K562 (cell line): ENCODE results near the gene ADAM15. TPM values are rescaled to one million over a fixed set of nuclear protein-coding genes. Genes with fewer than 3 reads are reported as not detected.

Source experiments
- BRD4 ChIP-seq: fragments of 200-600 bp; sonication (generic); IDR thresholded peaks from 2 replicates; pipeline ENCODE4 v1.6.1; 2017; ENCODE audit warnings: inconsistent platforms
- CBFA2T2 ChIP-seq: fragments of 450-650 bp; conservative IDR thresholded peaks from 2 replicates; pipeline ENCODE4 v1.6.1; 2017; ENCODE audit warnings: mild to moderate bottlenecking
- ELF1 ChIP-seq: fragments of 200-800 bp; sonication (Bioruptor generic); IDR thresholded peaks from 2 replicates; pipeline ENCODE4 v1.6.1; 2016; ENCODE audit warnings: missing genetic modification characterization, missing compliant biosample characterization
- FOXK2 ChIP-seq, 2 experiments: fragments of 450-650 bp; IDR thresholded peaks in 1 of 2; conservative IDR thresholded peaks in 1 of 2; 2 replicates each; pipeline ENCODE4 v1.6.1; 2016; ENCODE audit warnings: low read depth in 2 of 2, mild to moderate bottlenecking in 1 of 2
- HDAC2 ChIP-seq: fragments of 450-650 bp; IDR thresholded peaks from 2 replicates; pipeline ENCODE4 v1.6.1; 2016; ENCODE audit warnings: mild to moderate bottlenecking
- HINFP ChIP-seq: fragments of 450-650 bp; conservative IDR thresholded peaks from 2 replicates; pipeline ENCODE4 v1.6.1; 2016; ENCODE audit warnings: missing genetic modification characterization, low read depth, mild to moderate bottlenecking, control low read depth, missing compliant biosample characterization
- ILK ChIP-seq: fragments of 450-650 bp; IDR thresholded peaks from 2 replicates; pipeline ENCODE4 v1.6.1; 2016; ENCODE audit warnings: missing genetic modification characterization, low read depth, mild to moderate bottlenecking, missing compliant biosample characterization, moderate library complexity, borderline replicate concordance
- LARP7 ChIP-seq: fragments of 450-650 bp; IDR thresholded peaks from 2 replicates; pipeline ENCODE4 v1.6.1; 2016
- NCOA2 ChIP-seq, 2 experiments: fragments of 450-650 bp; IDR thresholded peaks; 2 replicates each; pipeline ENCODE4 v1.6.1; 2018; ENCODE audit warnings: mild to moderate bottlenecking in 2 of 2, moderate library complexity in 1 of 2; ENCODE audit not compliant: partially characterized antibody in 2 of 2
- NELFE ChIP-seq: IDR thresholded peaks from 2 replicates; pipeline ENCODE4 v1.6.1; 2011; ENCODE audit warnings: mild to moderate bottlenecking; ENCODE audit not compliant: insufficient read depth, insufficient read length
- NONO ChIP-seq, 2 experiments: fragments of 200-400 bp in 1 of 2; fragments of 450-650 bp in 1 of 2; formaldehyde crosslinking in 1 of 2; IDR thresholded peaks; 2 replicates each; pipeline ENCODE4 v1.6.1; 2017; ENCODE audit warnings: low read depth in 2 of 2, mild to moderate bottlenecking in 2 of 2, moderate library complexity in 2 of 2, low read length in 1 of 2
- RBM14 ChIP-seq: fragments of 200-400 bp; formaldehyde crosslinking; IDR thresholded peaks from 2 replicates; pipeline ENCODE4 v1.6.1; 2018; ENCODE audit warnings: low read depth, mild to moderate bottlenecking, low read length, moderate library complexity, borderline replicate concordance; ENCODE audit not compliant: insufficient read depth
- RBM25 ChIP-seq: fragments of 200-400 bp; formaldehyde crosslinking; IDR thresholded peaks from 2 replicates; pipeline ENCODE4 v1.6.1; 2018; ENCODE audit warnings: low read length, low read depth, moderate library complexity; ENCODE audit not compliant: severe bottlenecking
- RCOR1 ChIP-seq, 2 experiments: IDR thresholded peaks; 2 replicates each; pipeline ENCODE4 v1.6.1; 2012; ENCODE audit warnings: low read depth in 2 of 2, low read length in 2 of 2, borderline replicate concordance in 1 of 2, improper control_type of control experiment in 1 of 2
- SIN3A ChIP-seq, 2 experiments: fragments of 150-350 bp in 1 of 2; IDR thresholded peaks; 2 replicates each; pipeline ENCODE4 v1.6.1; 2011 to 2016; ENCODE audit warnings: borderline replicate concordance in 2 of 2, low read depth in 2 of 2, low read length in 2 of 2, mild to moderate bottlenecking in 2 of 2, moderate library complexity in 2 of 2; ENCODE audit not compliant: control insufficient read depth in 1 of 2
- U2AF2 ChIP-seq: fragments of 200-400 bp; formaldehyde crosslinking; optimal IDR thresholded peaks from 2 replicates; pipeline ENCODE3; 2017; ENCODE audit warnings: low read depth, mild to moderate bottlenecking, low read length
- ZNF133 ChIP-seq: fragments of 250-450 bp; sonication (Bioruptor Pico); IDR thresholded peaks from 2 replicates; pipeline ENCODE4 v1.4.0; 2020; ENCODE audit warnings: mild to moderate bottlenecking
- ZNF347 ChIP-seq: fragments of 450-650 bp; formaldehyde crosslinking; IDR thresholded peaks from 2 replicates; pipeline ENCODE4 v1.4.0; 2020; ENCODE audit warnings: low read depth, mild to moderate bottlenecking, moderate library complexity
- ZNF766 ChIP-seq: fragments of 200-800 bp; sonication (Bioruptor generic); conservative IDR thresholded peaks from 2 replicates; pipeline ENCODE4 v1.6.1; 2016; ENCODE audit warnings: missing genetic modification characterization, missing compliant biosample characterization
- ZNF785 ChIP-seq: fragments of 250-450 bp; sonication (Bioruptor Pico); IDR thresholded peaks from 2 replicates; pipeline ENCODE4 v1.4.0; 2020; ENCODE audit warnings: mild to moderate bottlenecking
- polyA plus RNA-seq, 8 experiments: library from polyadenylated mRNA; depleted of rRNA in 4 of 8; stranded (reverse) in 5 of 8; unstranded in 3 of 8; fragments of >200 nt; fragmentation: Nextera tagmentation in 2 of 8; fragmentation: Illumina TruSeq in 1 of 8; extraction: Ambion mirVana in 2 of 8; extraction: Trizol in 1 of 8; gene quantifications; 2 replicates each; pipeline versions ENCODE4 v1.2.1 to v1.2.3, GENCODE V29; 2011 to 2014; ENCODE audit warnings: inconsistent platforms in 1 of 8, missing spikeins in 1 of 8
- total RNA-seq, 7 experiments: library from RNA; depleted of rRNA in 6 of 7; stranded (reverse); fragments of >200 nt in 6 of 7; fragmentation: Illumina TruSeq in 2 of 7; extraction: Trizol in 2 of 7; gene quantifications; 2 replicates each; pipeline versions ENCODE4 v1.2.1 to v1.2.3, GENCODE V29; 2011 to 2021; ENCODE audit warnings: low replicate concordance in 1 of 7
- TF ChIP-seq, protein P1 (sequence below): fragments of 250-450 bp; sonication (Bioruptor Pico); IDR thresholded peaks from 2 replicates; pipeline ENCODE4 v1.5.0; 2021
- TF ChIP-seq, protein P2 (sequence below), 2 experiments: fragments of 200-800 bp in 1 of 2; sonication (Bioruptor generic) in 1 of 2; sonication (generic) in 1 of 2; formaldehyde crosslinking in 1 of 2; IDR thresholded peaks in 1 of 2; conservative IDR thresholded peaks in 1 of 2; 2 replicates each; pipeline versions ENCODE4 v1.5.0 to v1.6.1; 2016 to 2020; ENCODE audit warnings: missing compliant biosample characterization in 1 of 2, missing genetic modification characterization in 1 of 2, missing genetic modification reagents in 1 of 2

ADAM15 gene
- total and polyA plus RNA-seq, 9 of the 15 experiments (the other 6 are each of a cell fraction or from before 2014, with no cell fraction given): 0.69 to 72.3 (median 32.8) TPM

DNA sequence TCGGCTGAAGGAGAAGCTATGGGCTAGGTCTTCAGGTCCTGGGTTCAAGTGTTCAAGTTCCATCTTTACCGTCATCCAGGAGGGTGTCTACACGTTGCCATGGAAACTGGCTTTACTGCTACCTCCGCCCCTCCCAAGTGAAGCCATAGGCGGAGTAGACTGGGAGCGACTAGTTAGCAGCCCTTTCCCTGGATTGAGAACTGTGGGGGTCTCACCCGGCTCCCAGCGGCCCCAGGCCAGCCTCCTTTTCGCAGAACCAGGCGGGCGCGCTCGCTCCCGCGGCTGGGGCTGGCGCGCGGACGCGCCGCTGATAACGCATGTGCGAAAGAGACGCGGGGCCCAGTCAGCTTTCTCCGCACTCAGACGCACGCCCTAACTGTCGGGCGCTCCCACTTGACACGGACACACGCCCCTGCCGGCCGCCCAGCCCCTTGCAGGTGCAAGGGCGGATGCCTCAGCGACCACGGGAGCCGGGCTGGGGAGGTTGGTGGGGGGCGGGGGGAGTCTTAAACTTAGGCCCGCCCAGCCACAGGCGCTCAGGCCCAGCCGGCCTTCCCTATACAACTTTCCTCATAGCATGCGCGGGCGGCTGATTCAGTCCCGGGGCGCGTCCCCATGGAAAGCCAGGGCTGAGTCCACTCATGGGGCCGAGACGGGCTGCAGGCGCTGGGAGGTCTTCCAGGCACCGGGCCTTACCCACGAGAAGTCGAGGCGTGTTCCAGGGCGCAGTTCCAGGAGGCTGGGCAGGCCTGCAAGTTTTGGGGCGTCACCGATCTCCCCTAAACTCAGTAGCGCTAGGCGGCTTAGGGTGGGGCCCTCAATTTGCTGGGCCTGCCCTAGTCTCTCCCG, 19.8 kb downstream of the ADAM15 start (continued):
- TF ChIP-seq RBM25 (no peak), RBM14 (no peak), SIN3A (IDR thresholded peaks at IDR 0.05; ENCODE audit: borderline replicate concordance in 2 of 2, control insufficient read depth in 1 of 2, low read depth in 2 of 2, low read length in 2 of 2) (peak in 1 of 2 experiments; percentile 34; a peak in 1 of 4 replicates), HINFP (tag) (no peak; the same call in 1 of the 2 replicates), LARP7 (no peak), NELFE (no peak), U2AF2 (no peak), ZNF785 (CRISPR knock-in tag) (no peak), ILK (tag) (no peak), ZNF133 (CRISPR knock-in tag) (no peak), BRD4 (no peak), ELF1 (no peak), ZNF347 (no peak), NCOA2 (IDR thresholded peaks at IDR 0.05; ENCODE audit: partially characterized antibody in 2 of 2) (no peak), HDAC2 (no peak), NONO (IDR thresholded peaks at IDR 0.05; ENCODE audit: low read depth in 2 of 2, low read length in 1 of 2) (no peak), RCOR1 (IDR thresholded peaks at IDR 0.05; ENCODE audit: borderline replicate concordance in 1 of 2, low read depth in 2 of 2, low read length in 2 of 2) (peak in 1 of 2 experiments; percentile 72; a peak in 1 of 4 replicates), ZNF766 (CRISPR knock-in tag) (0 out of 2 replicates have a peak, but pooled peaks have one; percentile 47), FOXK2 (conservative IDR thresholded peaks at IDR 0.05 in 1 of 2, IDR thresholded peaks at IDR 0.05 in 1 of 2; ENCODE audit: low read depth in 2 of 2) (peak; percentile 40 to 69; a peak in 3 of 4 replicates), CBFA2T2 (no peak)
- TF ChIP-seq, protein P1, sequence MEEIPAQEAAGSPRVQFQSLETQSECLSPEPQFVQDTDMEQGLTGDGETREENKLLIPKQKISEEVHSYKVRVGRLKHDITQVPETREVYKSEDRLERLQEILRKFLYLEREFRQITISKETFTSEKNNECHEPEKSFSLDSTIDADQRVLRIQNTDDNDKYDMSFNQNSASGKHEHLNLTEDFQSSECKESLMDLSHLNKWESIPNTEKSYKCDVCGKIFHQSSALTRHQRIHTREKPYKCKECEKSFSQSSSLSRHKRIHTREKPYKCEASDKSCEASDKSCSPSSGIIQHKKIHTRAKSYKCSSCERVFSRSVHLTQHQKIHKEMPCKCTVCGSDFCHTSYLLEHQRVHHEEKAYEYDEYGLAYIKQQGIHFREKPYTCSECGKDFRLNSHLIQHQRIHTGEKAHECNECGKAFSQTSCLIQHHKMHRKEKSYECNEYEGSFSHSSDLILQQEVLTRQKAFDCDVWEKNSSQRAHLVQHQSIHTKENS (CRISPR knock-in tag): no peak
- TF ChIP-seq, protein P2, sequence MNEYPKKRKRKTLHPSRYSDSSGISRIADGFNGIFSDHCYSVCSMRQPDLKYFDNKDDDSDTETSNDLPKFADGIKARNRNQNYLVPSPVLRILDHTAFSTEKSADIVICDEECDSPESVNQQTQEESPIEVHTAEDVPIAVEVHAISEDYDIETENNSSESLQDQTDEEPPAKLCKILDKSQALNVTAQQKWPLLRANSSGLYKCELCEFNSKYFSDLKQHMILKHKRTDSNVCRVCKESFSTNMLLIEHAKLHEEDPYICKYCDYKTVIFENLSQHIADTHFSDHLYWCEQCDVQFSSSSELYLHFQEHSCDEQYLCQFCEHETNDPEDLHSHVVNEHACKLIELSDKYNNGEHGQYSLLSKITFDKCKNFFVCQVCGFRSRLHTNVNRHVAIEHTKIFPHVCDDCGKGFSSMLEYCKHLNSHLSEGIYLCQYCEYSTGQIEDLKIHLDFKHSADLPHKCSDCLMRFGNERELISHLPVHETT (CRISPR knock-in tag; conservative IDR thresholded peaks at IDR 0.05 in 1 of 2, IDR thresholded peaks at IDR 0.05 in 1 of 2): peak in 1 of 2 experiments; percentile 63; a peak in 1 of 4 replicates
